ENCODE measurements around the gene CCNA2. TPM values are rescaled to one million over a fixed set of nuclear protein-coding genes. Genes with fewer than 3 reads are reported as not detected.

The CCNA2 gene
- total RNA-seq: 1 to 10 TPM; 1.2 to 5.2 (median 3.4) TPM

- TF ChIP-seq EP300 (IDR thresholded peaks at IDR 0.05) (peak; percentile 80 to 93), CTCF (IDR thresholded peaks at IDR 0.05) (peak in 1 of 5 experiments; percentile 23), POLR2A (IDR thresholded peaks at IDR 0.05) (peak in 1 of 2 donors; percentile 54)
- H3K27me3 ChIP-seq: no peaks in the 10 kb centered on the region
- H3K4me1 ChIP-seq: peaks cover 0 to 21% (median 7%) of the 10 kb centered on the region in 4 donors
- no peaks in the 10 kb centered on the region for H3K9me3 ChIP-seq
- peak; percentile 94 to 98 for DNase-seq (ENCODE audit: low spot score in 2 of 2)
- H3K4me3 ChIP-seq: peak within 1 kb of the TSS; percentile 48 to 67 (median 56)
- WGBS, 2 donors: 0 to 1% methylated on average over 48 to 52 of the region's 63 CpGs
- peaks cover 0 to 42% (median 0%) of the 10 kb centered on the region in 3 donors for H3K36me3 ChIP-seq
- peak within 1 kb of the TSS; percentile 77 to 88 (median 78) for H3K27ac ChIP-seq
Measured at GRCh38 chr4:121823505-121824170, at the start of gene CCNA2. Gene CCNA2, minus strand, starts transcription at chr4:121823883. Its CDS starts 255 bp downstream, at chr4:121823628.

- Histone ChIP-seq H3K4me3 (peak within 1 kb of the TSS; percentile 65 to 85 (median 74)), H3K27me3 (no peaks in the 10 kb centered on the region), H3K36me3 (peaks cover 0 to 26% (median 0%) of the 10 kb centered on the region in 3 donors), H3K27ac (peak within 1 kb of the TSS; percentile 85 to 97 (median 96)), H3K4me1 (peaks cover 0 to 16% (median 7%) of the 10 kb centered on the region in 4 donors), H3K9me3 (peaks cover 0 to 7% (median 3%) of the 10 kb centered on the region in 4 donors)
- WGBS, 2 donors: 1% methylated on average over 40 to 57 of the region's 58 CpGs
- peak in 1 of 2 donors; percentile 97 for TF ChIP-seq EP300 (IDR thresholded peaks at IDR 0.05)
- peak in 1 of 5 experiments; percentile 8 for TF ChIP-seq CTCF (IDR thresholded peaks at IDR 0.05)
- TF ChIP-seq POLR2A (IDR thresholded peaks at IDR 0.05): peak; percentile 58 to 93
- DNase-seq (ENCODE audit: low spot score in 2 of 2): peak; percentile 98 to 99
Measured at GRCh38 chr4:121869841-121870822, 46.4 kb upstream of the CCNA2 start, which contains the start of gene BBS7. Gene BBS7, minus strand, starts transcription at chr4:121870474. Its CDS starts 161 bp downstream, at chr4:121870313.

- no peak overlapping the region for H3K27ac ChIP-seq
- H3K9me3 ChIP-seq: peaks cover 0 to 7% (median 3%) of the 10 kb centered on the region in 4 donors
- peaks cover 0 to 66% (median 0%) of the 10 kb centered on the region in 3 donors for H3K36me3 ChIP-seq
- 80% methylated on average over 7 of the region's 7 CpGs for WGBS, 2 donors
- no peak for DNase-seq (ENCODE audit: low spot score in 2 of 2)
- no peaks in the 10 kb centered on the region for H3K27me3 ChIP-seq
- no peak for TF ChIP-seq CTCF (IDR thresholded peaks at IDR 0.05)
- no peak for TF ChIP-seq EP300 (IDR thresholded peaks at IDR 0.05)
- TF ChIP-seq POLR2A (IDR thresholded peaks at IDR 0.05): no peak
- peaks cover 0 to 7% (median under 1%) of the 10 kb centered on the region in 4 donors for H3K4me1 ChIP-seq
- H3K4me3 ChIP-seq: no peak overlapping the region
Measured at GRCh38 chr4:121863799-121864198, 40.1 kb upstream of the CCNA2 start.

GRCh38 chr4:121861426-121861825 is 37.7 kb upstream of the CCNA2 start:
- Histone ChIP-seq H3K27ac (no peak overlapping the region), H3K27me3 (no peaks in the 10 kb centered on the region), H3K9me3 (no peaks in the 10 kb centered on the region), H3K4me3 (no peak overlapping the region), H3K36me3 (peaks cover 0 to 74% (median 0%) of the 10 kb centered on the region in 3 donors), H3K4me1 (peaks cover 0 to 6% (median 0%) of the 10 kb centered on the region in 4 donors)
- 91 to 93% methylated on average over 2 of the region's 2 CpGs for WGBS, 2 donors
- no peak for TF ChIP-seq CTCF (IDR thresholded peaks at IDR 0.05)
- no peak for TF ChIP-seq POLR2A (IDR thresholded peaks at IDR 0.05)
- TF ChIP-seq EP300 (IDR thresholded peaks at IDR 0.05): no peak
- no peak for DNase-seq (ENCODE audit: low spot score in 2 of 2)
